ENCODE results near the gene CR1L.
"Not testable (repeated sequence)": the region's sequence is repeated elsewhere in the genome, so short reads cannot be mapped to it uniquely, and the experiment has no call there.

CR1L gene

GRCh38 chr1:207682872-207683434 is 38.0 kb downstream of the CR1L start:
- DNase-seq (ENCODE audit: low read depth): not testable (repeated sequence)

GRCh38 chr1:207690551-207690950 is 45.6 kb downstream of the CR1L start:
- not testable (repeated sequence) for DNase-seq (ENCODE audit: low read depth)

- DNase-seq (ENCODE audit: low read depth): no peak
Measured at GRCh38 chr1:207691010-207691409, 46.1 kb downstream of the CR1L start.

- DNase-seq (ENCODE audit: low read depth): no peak
Measured at GRCh38 chr1:207691841-207692240, 46.9 kb downstream of the CR1L start.

- DNase-seq (ENCODE audit: low read depth): not testable (repeated sequence)
Measured at GRCh38 chr1:207692291-207692690, 47.4 kb downstream of the CR1L start.

GRCh38 chr1:207695891-207696290 is 51.0 kb downstream of the CR1L start:
- DNase-seq (ENCODE audit: low read depth): no peak

GRCh38 chr1:207698822-207699483 is 54.0 kb downstream of the CR1L start:
- DNase-seq (ENCODE audit: low read depth): peak; percentile 14

GRCh38 chr1:207702317-207702716 is 57.4 kb downstream of the CR1L start:
- DNase-seq (ENCODE audit: low read depth): no peak

GRCh38 chr1:207703712-207704111 is 58.8 kb downstream of the CR1L start:
- DNase-seq (ENCODE audit: low read depth): no peak

GRCh38 chr1:207708004-207708403 is 63.1 kb downstream of the CR1L start:
- not testable (repeated sequence) for DNase-seq (ENCODE audit: low read depth)

- DNase-seq (ENCODE audit: low read depth): no peak
Measured at GRCh38 chr1:207711285-207711684, 66.4 kb downstream of the CR1L start.

GRCh38 chr1:207712701-207713100 is 67.8 kb downstream of the CR1L start:
- not testable (repeated sequence) for DNase-seq (ENCODE audit: low read depth)

GRCh38 chr1:207713529-207713928 is 68.6 kb downstream of the CR1L start:
- no peak for DNase-seq (ENCODE audit: low read depth)

GRCh38 chr1:207719234-207719633 is 74.3 kb downstream of the CR1L start:
- no peak for DNase-seq (ENCODE audit: low read depth)

- DNase-seq (ENCODE audit: low read depth): not testable (repeated sequence)
Measured at GRCh38 chr1:207728200-207728858, 83.4 kb downstream of the CR1L start.

- not testable (repeated sequence) for DNase-seq (ENCODE audit: low read depth)
Measured at GRCh38 chr1:207737503-207738157, 92.7 kb downstream of the CR1L start.

- not testable (repeated sequence) for DNase-seq (ENCODE audit: low read depth)
Measured at GRCh38 chr1:207738158-207738659, 93.3 kb downstream of the CR1L start.

- no peak for DNase-seq (ENCODE audit: low read depth)
Measured at GRCh38 chr1:207740207-207740606, 95.3 kb downstream of the CR1L start.

GRCh38 chr1:207742850-207743555 is 98.1 kb downstream of the CR1L start:
- DNase-seq (ENCODE audit: low read depth): no peak

- DNase-seq (ENCODE audit: low read depth): no peak
Measured at GRCh38 chr1:207744000-207744534, 99.1 kb downstream of the CR1L start.

- no peak for DNase-seq (ENCODE audit: low read depth)
Measured at GRCh38 chr1:207745285-207745684, 100.4 kb downstream of the CR1L start.

Data from non-pigmented ciliary epithelial cell (primary cell).